Activated CD4-positive, alpha-beta T cell treated with anti-CD3 and anti-CD28 coated beads, Interleukin-2, amount 50 U/mL, for 1 hour (primary cell): ENCODE measurements around the gene USP7.
A peak's percentile ranks its signal among the peaks of the same experiment; 100 is the strongest.
"Not testable (repeated sequence)": the region's sequence is repeated elsewhere in the genome, so short reads cannot be mapped to it uniquely, and the experiment has no call there.

Experiments
- DNase-seq: peaks from one replicate; pipeline ENCODE4 v3.0.0-alpha.2; 2020

The USP7 gene

DNA sequence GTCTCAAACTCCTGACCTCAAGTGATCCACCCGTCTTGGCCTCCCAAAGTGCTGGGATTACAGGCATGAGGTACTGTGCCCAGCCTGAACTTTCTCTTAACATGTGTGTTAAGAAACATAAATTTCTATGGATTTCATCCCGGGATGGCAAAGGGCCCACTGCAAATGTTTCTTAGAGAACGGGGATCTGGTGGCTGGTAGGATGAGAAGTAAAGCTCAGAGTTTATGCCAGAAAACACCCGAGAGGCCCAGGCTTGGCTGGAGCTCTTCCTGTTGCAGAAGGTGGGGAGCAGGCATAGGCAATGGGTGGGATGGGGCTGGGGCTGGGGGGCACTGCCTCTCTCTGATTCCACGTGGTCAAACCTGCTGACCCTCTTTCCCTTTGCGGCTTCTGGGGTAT is 89.3 kb downstream of the USP7 start:
- no peak for DNase-seq

DNA sequence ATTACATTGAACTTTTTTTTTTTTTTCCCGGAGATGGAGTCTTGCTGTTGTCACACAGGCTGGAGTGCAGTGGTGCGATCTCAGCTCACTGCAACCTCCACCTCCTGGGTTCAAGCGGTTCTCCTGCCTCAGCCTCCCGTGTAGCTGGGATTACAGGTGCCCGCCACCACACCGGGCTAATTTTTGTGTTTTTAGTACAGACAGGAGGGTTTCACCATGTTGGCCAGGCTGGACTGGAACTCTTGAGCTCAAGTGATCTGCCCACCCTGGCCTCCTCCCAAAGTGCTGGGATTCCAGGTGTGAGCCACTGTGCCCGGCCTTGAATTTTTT is 89.9 kb downstream of the USP7 start:
- not testable (repeated sequence) for DNase-seq

DNA sequence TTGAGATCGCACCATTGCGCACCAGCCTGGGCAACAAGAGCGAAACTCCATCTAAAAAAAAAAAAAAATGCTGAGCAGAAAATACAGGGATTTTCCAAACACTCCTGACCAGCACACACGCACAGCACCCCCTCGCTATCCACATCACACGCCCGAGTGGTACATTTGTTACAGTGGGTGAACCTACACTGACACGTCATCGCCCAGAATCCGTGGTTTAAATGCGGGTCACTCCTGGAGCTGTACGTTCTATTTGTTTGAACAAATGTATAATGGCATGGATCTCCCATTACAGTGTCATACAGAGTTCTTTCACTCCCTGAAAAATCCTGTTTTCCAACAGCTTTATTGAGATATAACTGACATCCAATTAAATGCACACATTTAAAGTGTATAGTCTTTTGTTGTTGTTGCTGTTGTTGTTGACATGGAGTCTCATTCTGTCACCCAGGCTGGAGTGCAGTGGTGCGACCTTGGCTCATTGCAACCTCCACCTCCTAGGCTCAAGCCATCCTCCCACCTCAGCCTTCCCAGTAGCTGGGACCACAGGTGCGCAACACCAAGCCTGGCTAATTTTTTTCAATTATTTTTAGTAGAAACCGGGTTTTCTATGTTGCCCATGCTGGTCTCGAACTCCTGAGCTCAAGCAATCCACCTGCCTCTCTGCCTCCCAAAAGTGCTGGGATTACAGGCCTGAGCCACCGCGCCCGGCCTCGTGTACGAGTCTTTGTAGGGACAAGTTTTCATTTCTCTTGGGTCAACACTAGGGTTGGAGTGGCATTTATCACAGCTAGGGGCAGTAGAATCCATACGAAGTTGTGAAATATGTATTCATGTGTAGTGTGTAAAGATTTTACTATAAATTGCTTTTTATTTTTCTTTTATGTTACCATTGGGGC is 90.5 kb downstream of the USP7 start:
- no peak for DNase-seq

DNA sequence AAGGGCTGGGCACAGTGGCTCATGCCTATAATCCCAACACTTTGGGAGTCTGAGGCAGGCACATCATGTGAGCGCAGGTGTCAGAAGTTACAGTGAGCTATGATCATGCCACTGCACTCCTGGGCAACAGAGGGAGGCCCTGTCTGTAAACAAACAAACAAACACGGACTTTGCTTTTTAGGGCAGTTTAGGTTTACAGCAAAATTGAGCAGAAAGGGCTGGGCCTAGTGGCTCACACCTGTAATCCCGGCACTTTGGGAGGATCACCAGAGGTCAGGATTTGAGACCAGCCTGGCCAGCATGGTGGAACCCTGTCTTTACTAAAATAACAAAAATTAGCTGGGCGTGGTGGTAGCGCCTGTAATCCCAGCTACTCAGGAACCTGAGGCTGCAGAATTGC is 91.6 kb downstream of the USP7 start:
- no peak for DNase-seq

DNA sequence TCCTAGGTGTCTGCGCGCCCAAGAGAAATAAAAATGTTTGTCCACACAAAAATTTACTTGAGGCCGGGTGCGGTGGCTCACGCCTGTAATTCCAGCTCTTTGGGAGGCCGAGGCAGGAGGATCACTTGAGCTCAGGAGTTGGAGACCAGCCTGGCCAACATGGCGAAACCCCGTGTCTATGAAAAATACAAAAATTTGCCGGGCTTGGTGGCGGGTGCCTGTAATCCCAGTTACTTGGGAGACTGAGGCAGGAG is 93.8 kb downstream of the USP7 start:
- not testable (repeated sequence) for DNase-seq

DNA sequence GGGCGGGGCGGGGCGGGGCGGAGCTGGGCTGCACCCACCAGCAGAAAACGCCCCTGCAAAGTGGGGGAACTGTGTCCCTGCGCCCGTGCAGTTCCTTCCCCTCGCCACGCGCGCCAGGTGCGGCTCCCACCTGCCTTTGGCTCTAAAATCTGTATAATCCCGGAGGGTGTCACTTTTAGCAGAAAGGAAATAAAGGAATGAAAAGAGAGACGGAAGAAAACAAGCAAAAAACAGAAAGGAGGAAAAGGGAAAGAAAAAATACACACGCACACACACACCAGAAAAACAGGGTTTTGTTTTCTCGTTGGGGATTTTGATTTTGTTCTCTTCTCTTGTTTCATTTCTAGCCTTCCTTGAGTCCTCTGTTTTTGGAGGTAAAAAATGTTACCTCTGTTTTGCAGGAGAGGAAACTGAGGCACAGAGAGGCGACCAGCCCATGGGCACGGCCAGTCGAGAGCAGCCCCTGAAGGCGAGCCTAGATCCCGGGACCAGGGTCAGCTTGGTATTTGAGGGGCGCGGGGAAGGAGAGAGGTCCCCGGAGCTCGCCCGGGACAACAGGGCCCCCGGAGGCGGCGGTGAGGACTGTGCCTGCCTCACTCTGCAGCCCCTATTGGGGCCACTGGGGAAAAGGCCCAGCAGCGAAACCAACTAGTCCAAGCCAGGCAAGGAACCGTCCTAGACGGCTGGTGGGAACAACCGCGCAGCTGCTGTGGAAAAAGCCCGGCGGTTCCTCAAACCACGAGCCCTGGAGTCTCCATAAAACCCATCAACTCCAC is 94.3 kb downstream of the USP7 start:
- no peak for DNase-seq

DNA sequence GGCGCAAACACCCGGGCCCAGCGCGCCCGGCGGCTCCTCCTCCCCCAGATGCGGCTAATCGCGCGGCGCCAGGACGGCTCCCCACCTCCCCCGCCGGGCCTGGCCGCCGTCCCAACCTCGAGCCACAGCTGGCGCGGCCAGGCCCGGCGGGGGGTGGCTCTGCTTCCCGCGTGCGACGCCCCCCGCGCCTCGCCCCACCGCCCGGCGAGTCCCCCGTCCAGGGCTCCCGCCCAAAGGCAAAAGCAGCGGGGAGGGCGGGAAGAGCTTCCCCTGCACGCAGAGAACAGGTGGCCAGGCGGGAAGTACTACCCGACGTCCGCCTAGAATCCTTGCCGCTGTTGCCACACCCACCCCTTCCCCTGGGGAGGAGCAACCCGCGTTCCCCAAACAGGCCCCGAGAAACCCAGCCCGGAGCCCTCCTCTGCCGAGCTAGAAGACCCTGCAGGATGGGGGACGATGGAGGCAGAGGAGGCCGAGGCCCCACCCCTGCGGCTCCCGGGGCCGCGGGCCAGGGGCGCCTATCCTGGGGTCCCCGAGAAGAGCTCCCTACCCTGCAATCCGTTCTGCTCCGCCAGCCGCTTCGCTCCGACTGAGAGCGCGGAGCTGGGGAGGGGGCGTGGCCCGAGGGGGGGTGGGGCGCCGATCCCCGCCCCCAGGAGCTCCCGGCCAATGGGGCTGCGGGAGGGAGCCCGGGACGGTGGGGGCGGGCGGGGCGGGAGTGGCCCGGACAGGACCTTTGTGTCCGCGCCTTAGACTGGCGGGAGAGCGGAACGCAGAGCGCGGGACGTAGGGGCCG is 95.1 kb downstream of the USP7 start, which contains the start of gene CARHSP1:
Gene CARHSP1 (minus strand): TSS at position 591 of the 796 bp plus-strand sequence. CDS start 9,678 bp downstream, outside the sequence.
- DNase-seq: peak; percentile 78

DNA sequence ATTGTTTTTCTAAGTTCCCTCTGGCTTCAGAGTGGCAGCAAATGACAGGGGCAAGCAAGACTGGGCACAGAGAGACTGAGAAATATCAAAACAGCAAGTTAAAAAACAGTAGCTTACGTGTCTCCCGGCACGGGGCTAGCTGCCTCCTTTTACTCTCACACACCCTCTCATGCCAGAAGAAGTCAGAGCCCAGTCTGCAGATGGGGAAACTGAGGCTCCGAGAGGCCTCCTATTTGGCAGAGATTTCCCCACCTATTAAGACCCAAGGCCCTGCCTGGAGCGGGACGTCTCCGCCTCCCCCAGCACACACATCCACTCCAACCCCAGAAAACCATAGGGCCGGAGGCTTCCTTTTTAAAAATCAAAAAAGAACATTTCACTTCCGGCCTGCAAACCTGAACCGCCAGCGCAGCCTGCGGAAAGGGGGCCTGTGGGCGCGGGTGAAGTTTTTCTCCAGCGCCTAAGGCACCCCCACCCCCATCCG is 95.7 kb downstream of the USP7 start:
- no peak for DNase-seq

DNA sequence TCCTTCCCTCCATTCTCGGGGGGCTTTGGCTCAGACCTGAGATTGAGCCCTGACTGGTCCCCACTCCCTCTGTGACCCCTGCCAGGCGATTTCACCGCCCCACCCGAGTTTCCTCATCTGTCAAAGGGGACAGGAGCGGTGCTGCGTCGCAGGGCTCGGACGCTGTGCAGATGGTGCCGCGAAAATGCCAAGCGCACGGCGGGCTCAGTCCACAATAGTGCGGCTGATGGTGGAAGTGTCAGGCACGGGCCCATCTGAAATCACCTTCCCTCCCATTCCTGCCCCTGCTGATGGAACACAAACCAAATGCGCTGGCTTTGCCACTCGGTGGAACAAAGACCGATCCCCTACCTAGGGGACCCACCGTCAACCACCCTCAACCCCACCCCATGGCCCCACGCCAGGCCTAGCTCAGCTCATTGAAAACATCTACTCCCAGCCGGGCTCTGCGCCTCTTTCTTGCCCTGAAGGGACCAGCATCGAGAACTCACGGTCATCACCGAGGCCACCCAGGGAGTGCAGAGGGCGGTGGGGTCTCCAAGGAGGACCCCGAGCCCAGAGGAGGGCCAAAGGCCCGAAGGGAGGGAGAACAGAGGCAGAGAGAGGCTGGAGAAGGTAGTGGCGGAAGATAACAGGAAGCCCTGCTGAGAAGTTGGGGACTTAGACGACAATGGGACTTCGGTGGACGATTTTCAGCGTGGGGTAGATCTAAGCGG is 96.3 kb downstream of the USP7 start:
- DNase-seq: no peak

DNA sequence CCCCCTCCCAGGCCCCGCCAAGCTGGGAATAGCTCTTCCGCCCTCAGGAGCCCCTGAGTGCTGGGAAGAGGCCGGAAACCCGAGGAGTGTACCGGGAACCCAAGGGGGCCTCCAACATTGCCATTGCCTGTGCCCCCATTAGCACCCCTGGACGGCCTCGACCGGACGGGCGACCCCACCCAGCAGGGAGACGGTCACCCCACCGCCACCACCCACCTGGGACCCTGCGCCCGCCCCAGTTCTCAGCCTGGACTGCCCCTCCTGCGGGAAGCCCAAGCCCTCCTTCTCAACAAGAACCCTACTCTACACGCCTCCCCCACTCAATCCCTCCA is 96.9 kb downstream of the USP7 start:
- DNase-seq: no peak

DNA sequence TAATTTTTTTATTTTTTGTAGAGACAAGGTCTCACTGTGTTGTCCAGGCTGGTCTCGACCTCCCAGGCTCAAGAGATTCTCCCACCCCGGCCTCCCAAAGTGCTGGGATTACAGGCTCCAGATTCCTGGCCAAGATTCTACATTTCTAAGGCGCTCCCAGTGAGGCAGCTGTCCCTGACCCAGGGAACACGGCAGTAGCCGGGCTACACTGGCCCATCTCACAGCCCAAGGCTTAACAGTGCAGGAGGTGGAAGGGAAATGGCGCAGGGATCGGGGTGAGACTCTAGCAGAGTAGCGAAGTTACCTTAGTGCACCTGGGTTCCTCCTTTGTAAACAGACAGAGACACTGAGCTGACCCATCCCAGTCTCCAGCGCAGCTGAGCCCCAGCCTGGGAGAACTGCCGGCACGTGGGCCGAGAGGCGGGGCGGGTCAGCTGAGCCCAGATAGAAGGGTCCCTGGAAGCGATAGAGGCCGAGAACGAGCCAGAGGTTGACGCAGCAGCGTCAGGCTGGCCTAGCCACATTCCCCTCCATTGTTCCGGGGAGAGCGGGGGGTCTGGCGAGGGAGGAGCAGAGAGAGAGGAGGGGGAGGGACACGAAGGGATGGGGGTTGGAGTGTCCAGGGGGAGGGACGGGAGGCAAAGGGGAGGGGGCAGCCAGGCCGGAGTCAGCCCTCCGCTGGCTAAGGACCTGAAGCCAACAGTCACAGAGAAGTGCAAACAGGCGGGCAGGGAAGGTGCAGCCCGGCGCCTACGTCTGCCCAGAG is 97.4 kb downstream of the USP7 start:
- DNase-seq: no peak

DNA sequence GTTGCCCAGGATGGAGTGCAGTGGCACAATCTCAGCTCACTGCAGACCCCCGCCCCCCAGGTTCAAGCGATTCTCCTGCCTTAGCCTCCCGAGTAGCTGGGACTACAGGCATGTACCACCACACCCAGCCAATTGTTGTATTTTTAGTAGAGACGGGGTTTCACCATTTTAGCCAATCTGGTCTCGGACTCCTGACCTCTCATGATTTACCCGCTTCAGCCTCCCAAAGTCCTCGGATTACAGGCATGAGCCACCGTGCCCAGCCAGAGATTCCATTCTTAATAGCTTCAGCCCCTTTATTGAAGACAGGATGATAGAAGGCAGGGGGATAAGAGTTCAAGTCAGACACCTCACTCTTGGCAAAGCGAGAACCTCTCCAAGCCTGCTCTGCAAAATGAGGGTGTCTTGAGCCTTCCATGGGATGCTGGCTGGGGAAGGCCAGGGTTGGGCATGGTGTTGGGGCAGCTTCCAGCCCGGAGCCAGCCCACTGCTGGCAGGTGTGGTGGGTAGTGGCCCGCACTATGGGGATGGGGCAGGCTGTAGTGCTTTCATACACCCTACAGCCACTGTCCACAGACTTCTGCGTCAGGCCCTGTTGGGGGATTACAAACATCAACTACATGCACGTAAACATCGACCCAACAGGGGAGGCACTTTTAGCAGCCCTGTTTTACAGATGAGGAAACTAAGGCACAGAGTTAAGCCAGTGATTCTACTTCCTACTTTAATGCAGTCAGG is 98.4 kb downstream of the USP7 start:
- no peak for DNase-seq

DNA sequence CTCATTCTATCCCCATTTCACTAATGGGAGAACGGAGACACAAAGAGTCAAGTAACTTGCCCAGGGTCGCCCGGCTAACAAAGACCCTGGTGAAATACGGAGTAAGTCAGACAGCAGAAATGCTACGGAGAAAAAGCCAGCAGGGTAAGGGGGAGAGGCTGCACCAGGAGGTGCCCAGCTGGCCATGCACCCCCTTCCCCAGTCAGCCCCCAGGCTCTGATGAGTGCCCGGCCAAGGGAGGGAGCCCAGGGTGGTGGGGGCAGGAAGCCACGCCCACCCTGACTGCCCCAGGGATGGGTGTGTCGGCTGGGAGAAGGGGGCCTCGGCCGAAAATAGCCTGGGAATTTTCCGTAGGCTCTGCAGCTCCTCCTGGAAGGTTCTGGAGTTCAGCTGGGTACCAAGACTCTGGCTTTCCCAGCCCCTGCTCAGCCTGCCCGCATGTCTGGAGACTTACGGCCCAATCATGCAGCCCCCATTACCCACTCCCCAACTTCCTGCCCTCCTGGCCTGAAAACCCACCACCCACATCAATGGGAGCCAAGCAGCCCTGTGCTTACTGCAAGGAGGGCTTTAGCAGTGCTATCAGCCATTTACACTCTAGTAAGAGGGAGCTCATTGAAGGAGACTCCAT is 99.1 kb downstream of the USP7 start:
- DNase-seq: no peak

DNA sequence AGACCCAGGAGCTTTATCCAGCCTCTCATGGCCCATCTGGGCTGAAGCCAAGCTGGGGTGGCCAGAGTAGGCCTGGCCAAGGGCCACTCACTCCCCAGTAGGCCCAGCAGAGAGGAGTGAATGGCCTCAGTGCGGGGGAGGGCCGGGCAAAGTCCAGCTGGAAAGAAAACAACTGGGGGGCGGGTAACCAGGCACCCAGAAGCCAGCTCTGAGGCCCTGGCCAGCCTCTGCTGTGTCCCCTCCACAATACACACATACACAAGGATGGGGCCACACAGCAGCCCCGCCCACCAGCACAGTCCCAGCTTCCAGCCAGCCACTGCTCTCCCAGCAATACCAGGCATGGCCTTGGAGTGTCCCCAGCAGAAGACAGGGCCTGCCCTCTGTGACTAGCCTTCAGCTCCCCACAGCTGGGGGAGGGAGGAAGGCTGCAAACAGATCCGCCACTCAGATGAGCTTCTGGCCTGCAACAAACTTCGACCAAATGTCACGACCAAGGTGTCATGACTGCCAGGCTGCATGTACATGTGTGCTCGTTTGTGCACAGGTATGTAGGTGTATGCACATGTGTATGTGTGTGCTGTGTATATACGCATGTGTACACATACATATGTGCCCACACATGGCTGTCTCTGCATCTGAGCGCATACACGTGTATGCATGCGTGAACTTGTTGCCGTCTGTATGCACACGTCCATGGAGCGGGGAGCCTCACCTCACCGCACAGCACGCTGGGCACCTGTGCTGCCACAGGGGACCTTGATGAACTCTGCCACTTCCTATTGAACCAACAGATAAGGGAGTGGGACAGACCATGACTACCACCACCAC is 99.9 kb downstream of the USP7 start:
- DNase-seq: no peak

DNA sequence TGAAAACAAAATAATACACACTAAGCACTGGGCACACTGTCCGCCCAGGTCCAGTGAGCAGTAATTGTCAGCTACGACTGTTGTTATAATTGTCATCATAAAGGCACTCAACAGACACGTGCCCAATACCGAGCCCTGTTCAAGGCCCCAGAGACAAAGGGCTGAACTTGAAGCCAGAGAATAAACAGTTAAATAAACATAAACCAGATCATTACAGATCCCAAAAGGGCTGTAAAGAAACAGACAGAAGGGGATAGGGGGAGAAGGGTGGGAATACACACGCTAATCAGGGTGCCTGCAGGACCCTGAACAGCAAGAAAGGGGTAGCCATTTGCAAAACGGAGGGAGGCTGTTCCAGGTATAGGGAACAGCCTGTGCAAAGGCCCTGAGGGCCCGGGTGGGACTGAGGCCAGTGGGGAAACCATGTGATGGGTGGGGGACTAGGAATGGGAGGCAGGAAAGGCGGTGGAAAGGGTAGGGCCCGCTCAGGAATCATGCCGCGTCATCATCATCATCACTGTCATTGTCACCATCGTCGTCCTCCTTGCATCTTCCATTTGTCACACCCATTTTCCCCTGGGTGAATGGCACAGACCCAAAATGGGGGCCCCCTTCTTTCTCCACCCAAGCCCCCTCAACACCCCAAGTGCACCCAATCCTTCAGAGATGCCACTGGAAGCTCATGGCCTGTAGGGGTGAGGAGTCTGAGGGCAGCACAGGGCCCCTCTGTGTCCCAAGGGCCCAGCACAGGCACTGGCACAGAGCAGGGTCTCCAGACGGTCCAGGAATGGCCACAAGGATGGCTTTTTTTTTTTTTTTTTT is 101.2 kb downstream of the USP7 start:
- DNase-seq: no peak

DNA sequence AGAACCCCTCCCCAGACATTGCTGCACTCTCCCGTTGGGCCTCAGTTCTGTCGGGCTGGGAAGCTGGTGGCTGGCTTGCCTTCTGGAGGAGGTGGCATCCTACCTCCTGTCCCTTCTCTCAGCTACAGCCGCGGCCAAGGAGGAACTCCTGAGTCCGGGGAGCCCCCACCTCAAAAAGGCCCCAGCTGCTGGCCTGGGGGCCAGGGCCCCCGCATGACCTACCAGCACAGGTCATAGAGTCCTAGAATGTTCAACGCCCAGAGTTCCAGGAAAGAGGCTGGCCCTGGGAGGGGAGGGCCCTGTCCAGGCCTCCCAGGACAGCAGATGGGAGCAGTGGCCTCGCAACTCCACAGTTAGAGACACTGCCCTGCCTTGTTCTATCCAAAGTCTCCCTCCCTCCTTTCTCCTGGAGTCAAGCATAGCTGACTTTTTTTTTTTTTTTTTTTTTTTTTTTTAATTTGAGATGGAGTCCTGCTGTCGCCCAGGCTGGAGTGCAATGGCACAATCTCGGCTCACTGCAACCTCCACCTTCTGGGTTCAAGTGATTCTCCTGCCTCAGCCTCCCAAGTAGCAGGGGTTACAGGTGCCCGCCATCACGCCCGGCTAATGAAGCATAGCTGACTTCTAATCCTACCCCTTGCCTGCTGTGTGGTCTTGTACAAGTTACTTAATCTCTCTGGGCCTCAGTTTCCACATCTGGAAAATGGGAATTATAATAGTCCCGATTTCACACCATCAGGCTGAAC is 102.0 kb downstream of the USP7 start:
- DNase-seq: no peak

DNA sequence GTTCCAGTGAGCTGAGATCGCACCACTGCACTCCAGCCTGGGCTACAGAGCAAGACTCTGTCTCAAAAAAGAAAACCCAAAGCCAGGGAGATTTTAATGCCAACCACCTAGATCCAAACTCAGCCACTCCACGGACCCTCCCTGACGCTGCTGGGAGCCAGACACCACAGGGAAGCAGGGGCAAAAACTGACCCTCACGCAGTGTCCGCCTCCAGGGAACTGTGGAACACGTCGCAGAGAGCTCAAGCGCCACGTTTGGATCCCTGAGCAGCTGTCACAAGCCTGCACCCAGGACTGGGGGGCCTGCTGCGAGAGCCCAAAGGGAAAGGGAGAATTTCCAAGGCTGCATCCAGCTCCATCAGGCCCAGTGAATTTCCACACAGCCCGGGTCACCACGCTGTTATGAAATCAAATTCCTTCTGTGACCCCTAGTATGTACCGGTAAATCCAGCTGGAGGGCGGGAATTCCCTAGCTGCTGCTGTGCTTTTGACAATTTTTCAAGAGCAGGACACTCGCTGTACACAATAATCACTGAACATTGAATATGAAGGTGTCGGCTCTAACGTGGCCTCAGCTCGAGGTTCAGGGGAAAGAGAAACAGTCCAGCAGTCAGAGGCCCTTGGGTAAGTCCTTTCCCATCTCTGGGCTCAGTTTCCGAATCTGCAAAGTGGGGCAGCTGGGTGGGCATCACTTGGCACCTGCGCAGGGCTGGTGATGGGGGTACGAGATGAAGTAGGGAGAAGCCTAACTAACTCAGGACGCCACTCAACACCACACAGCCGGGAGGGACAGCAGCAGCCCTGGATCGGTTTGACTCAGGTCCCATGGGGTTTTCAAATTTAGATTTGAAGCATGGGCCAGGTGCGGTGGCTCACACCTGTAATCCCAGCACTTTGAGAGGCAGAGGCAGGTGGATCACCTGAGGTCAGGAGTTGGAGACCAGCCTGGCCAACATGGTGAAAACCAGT is 103.5 kb downstream of the USP7 start:
- no peak for DNase-seq
